NCI-H446 treated with DMSO at 0.1 percent for 48 hours (cell line): ENCODE measurements around the gene FURIN.
"Not testable (repeated sequence)": the region's sequence is repeated elsewhere in the genome, so short reads cannot be mapped to it uniquely, and the experiment has no call there.

Source experiments
- DNase-seq: peaks from one replicate; lab custom pipeline; 2025; lab: John Stamatoyannopoulos, UW

The FURIN gene

DNA sequence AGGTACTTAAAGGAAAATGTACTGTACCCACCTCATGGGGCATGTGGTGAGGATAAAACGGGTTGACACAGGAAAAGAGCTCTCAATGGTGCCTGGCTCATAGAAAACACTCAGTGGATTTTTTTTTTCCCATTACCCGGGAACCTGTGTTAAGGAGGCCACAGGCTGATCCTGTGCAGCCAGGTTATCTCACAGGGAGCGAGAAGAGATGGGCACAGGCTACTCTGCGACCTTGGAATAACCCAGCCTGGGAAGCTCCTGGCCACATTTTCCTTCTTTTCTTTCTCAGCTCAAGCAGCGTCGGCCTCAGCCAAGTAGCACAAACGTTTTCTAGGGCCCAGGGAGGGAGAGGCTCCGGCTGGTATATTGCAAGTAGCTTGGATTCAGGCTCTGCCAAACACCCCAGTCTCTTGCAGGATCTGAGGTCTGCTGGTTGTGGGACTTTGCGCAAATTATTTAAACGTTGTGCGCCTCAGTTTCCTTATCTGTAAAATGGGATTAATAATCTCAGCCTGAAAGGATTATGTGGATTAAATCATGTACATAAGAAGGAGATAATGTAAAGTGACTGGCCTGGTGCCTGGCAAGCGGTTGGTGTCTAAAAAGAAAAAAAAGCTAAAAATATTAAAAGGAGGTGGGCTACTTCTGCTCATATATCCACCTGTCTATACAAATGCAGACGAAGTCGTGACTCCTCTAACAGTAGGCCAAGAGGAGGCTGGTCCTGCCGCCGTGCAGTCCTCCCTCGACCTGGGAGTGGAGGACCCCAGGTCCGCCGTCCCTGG lies 2.2 kb downstream of the FURIN start:
- DNase-seq = no peak

GRCh38 chr15:90871139-90871715 lies 2.8 kb downstream of the FURIN start:
- no peak for DNase-seq

DNA sequence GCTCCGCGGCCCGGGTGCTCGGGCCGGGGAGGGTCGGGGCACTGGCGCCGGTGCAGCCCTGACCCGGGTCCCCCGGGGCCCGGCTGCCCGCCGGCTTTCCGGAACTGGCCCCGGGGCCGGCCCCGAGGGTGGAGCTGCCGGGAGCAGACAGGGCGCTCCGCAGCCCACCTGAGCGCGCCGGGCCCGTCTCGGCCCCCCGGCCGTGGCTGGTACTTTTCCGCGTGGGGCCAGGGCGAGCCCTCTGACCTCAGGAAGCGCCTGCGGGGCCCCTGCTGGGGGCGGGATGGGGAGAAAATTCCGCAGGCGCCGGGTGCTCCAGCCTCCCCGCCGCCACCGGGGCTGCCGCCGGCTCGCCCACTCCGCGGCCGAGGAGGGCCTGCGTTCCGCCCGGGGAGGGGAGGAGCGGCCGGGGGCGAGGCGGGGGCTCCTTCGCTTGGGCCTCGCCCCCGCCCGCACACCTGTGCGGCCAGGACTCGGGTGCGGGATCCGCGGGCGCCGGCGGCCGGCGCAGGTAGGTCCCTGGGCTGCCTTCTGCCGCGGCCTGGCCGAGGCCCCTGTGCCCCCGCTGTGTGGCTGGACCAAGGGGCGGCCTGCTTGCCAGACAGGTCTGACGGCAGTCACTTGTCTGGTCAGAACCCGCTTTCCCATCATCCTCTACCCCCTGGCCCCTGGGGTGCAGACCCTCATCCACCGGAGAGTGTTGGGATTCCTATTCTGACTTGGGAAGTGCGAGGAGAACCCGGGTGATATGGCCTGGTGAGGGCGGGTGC lies 3.5 kb downstream of the FURIN start:
- DNase-seq = no peak

DNA sequence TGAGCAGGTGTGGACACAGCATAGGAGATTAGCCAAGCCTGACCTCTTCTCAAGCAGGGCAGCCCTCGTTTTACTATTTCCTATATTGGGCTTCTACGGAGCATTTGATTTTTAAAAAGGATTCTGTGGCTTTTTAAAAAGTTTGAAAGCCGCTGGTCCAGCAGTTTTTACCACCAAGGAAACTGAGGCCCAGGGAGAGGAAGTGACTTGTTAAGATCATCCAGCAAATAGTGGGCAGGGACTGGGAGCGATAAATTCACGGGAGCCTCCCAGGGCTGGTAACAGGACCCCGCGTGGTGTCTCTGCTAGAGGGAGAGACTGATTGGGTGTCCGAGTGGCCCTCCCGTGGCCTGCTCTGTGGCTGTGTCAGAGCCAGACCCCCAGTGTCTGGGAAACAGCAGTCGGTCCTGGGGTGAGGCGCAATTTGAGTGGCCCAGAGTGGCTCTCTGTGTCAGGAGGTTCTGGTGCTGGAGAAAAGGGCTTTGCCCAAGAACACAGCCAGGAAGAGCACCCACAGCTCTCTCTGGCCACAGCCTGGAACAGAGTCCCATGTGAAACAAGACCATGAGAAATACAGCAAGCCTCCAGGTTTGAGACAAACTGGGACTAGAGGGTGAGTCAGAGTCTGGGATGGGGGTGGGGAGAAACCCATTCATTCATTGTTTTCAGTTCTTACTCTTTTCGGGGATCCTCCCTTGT lies 4.2 kb downstream of the FURIN start:
- no peak for DNase-seq

GRCh38 chr15:90873488-90873997 lies 5.2 kb downstream of the FURIN start:
- DNase-seq = no peak

- no peak for DNase-seq
Observed at GRCh38 chr15:90873998-90874605, 5.7 kb downstream of the FURIN start.

- not testable (repeated sequence) for DNase-seq
Observed at GRCh38 chr15:90874986-90875385, 6.6 kb downstream of the FURIN start.

GRCh38 chr15:90875549-90875981 lies 7.2 kb downstream of the FURIN start:
- no peak for DNase-seq

DNA sequence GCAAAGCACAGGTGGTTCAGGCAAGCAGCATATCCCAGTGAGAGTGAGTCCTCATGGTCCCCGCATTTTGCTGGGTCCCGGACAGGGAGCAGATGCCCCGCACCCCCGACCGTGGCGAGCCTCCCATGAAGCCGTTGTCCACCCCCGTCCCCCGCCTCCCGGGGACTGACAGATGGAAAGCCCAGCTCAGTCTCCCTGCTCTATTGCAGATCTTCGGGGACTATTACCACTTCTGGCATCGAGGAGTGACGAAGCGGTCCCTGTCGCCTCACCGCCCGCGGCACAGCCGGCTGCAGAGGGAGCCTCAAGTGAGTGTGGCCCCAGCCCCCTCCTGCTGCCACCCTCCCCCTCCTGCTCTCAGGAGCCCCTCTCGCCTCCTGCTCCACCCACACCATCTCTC lies 7.7 kb downstream of the FURIN start:
- no peak for DNase-seq

DNA sequence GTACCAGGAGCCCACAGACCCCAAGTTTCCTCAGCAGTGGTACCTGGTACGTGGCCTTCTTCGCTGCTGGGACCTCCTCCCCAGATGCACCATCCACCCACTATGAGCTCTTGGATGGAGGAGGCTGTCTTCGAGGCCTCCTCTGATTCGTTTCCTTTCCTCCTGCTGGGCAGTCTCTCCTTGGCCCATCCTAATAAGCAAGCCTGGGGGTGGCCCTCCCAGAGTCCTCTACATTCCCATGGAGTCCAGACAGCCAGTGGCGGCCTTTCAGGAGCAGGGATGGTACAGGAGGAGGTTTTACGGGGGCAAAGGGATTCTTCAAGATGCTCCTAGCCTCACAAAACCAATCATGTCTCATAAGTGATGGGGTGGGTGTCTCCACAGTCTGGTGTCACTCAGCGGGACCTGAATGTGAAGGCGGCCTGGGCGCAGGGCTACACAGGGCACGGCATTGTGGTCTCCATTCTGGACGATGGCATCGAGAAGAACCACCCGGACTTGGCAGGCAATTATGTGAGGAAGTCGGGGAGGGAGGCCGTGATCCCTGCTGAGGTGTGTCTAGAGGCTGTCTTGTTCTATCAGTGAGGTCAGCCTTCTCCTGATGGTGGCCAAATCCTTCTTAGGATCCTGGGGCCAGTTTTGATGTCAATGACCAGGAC lies 8.3 kb downstream of the FURIN start:
- DNase-seq = no peak

- no peak for DNase-seq
Observed at GRCh38 chr15:90877315-90877714, 8.9 kb downstream of the FURIN start.

DNA sequence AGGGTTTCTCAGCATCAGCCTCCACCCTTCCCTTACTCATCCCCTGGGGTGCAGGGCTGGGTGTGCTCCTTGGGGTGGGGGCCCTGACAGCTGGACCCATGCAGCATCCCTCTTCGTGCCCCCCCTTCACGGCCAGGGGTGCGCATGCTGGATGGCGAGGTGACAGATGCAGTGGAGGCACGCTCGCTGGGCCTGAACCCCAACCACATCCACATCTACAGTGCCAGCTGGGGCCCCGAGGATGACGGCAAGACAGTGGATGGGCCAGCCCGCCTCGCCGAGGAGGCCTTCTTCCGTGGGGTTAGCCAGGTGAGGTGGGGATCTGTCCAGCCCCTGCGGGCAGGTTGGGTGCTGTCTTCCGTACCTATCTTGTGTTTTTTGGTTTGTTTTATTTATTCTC lies 9.6 kb downstream of the FURIN start:
- DNase-seq = no peak

DNA sequence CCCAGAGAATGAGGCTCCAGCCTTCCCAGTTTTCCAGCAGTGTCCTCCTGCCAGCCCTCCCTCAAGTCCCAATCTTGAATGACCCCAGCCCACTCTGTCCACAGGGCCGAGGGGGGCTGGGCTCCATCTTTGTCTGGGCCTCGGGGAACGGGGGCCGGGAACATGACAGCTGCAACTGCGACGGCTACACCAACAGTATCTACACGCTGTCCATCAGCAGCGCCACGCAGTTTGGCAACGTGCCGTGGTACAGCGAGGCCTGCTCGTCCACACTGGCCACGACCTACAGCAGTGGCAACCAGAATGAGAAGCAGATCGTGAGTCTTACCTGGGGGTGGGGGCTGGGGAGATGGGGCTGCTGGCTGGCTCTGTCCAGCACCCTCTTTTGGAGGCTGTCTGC lies 10.3 kb downstream of the FURIN start:
- no peak for DNase-seq

DNA sequence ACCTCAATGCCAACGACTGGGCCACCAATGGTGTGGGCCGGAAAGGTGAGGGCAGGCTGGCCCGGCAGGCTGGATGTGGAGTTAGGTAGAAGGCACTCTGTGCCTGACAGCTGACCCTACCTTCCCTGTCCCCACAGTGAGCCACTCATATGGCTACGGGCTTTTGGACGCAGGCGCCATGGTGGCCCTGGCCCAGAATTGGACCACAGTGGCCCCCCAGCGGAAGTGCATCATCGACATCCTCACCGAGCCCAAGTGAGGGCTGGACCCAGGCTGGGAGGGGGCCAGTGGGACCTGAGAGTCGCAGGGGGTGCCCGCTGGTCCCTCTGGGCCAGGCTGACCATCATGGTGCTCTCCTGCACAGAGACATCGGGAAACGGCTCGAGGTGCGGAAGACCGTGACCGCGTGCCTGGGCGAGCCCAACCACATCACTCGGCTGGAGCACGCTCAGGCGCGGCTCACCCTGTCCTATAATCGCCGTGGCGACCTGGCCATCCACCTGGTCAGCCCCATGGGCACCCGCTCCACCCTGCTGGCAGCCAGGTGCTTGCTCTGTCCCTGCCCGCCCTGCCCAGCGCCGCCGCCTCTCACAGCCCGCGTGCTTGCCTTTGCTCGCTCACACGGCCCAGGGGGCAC lies 11.5 kb downstream of the FURIN start:
- DNase-seq = no peak

- no peak for DNase-seq
Observed at GRCh38 chr15:90880381-90881145, 12.2 kb downstream of the FURIN start.

- no peak for DNase-seq
Observed at GRCh38 chr15:90881181-90881977, 13.0 kb downstream of the FURIN start.

- DNase-seq = no peak
Observed at GRCh38 chr15:90881978-90882721, 13.8 kb downstream of the FURIN start.

DNA sequence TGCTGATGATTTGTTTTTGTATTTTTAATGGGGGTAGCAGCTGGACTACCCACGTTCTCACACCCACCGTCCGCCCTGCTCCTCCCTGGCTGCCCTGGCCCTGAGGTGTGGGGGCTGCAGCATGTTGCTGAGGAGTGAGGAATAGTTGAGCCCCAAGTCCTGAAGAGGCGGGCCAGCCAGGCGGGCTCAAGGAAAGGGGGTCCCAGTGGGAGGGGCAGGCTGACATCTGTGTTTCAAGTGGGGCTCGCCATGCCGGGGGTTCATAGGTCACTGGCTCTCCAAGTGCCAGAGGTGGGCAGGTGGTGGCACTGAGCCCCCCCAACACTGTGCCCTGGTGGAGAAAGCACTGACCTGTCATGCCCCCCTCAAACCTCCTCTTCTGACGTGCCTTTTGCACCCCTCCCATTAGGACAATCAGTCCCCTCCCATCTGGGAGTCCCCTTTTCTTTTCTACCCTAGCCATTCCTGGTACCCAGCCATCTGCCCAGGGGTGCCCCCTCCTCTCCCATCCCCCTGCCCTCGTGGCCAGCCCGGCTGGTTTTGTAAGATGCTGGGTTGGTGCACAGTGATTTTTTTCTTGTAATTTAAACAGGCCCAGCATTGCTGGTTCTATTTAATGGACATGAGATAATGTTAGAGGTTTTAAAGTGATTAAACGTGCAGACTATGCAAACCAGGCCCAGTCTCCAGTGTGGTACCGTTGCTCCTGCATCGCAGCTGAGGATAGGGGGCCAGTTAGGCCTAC lies 14.6 kb downstream of the FURIN start:
- DNase-seq = no peak
